AG09309 (cell line): ENCODE results near the gene TMEM139.

Experiments used
- DNase-seq: peaks from one replicate; pipeline ENCODE4 v3.0.0-alpha.2; 2010; ENCODE audit warnings: low read depth
- H3K4me3 ChIP-seq: 2 replicates; pipeline ENCODE4 v1.5.1; 2011; ENCODE audit warnings: mild to moderate bottlenecking, low read depth, low read length, moderate library complexity; ENCODE audit not compliant: control insufficient read depth
- TF ChIP-seq, protein P1 (sequence below): IDR thresholded peaks from 2 replicates; pipeline ENCODE4 v1.5.1; 2011; ENCODE audit warnings: mild to moderate bottlenecking, low read depth, low read length, inconsistent platforms; ENCODE audit not compliant: insufficient read depth, control insufficient read depth; ENCODE audit errors: missing control alignments

TMEM139 gene

DNA sequence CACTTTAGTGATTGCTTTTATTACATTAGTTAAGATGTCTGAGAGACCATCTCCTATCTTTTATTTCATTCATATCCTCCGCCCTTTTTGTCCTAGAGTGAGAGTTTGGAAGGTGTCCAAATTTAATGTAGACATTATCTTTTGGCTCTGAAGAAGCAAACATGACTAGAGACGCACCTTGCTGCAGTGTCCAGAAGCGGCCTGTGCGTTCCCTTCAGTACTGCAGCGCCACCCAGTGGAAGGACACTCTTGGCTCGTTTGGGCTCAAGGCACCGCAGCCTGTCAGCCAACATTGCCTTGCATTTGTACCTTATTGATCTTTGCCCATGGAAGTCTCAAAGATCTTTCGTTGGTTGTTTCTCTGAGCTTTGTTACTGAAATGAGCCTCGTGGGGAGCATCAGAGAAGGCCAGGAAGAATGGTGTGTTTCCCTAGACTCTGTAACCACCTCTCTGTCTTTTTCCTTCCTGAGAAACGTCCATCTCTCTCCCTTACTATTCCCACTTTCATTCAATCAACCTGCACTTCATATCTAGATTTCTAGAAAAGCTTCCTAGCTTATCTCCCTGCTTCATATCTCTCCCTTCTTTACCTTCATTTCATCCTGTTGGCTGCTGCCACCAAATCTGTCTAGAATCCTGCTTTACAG lies 20.8 kb downstream of the TMEM139 start:
- TF ChIP-seq, protein P1, sequence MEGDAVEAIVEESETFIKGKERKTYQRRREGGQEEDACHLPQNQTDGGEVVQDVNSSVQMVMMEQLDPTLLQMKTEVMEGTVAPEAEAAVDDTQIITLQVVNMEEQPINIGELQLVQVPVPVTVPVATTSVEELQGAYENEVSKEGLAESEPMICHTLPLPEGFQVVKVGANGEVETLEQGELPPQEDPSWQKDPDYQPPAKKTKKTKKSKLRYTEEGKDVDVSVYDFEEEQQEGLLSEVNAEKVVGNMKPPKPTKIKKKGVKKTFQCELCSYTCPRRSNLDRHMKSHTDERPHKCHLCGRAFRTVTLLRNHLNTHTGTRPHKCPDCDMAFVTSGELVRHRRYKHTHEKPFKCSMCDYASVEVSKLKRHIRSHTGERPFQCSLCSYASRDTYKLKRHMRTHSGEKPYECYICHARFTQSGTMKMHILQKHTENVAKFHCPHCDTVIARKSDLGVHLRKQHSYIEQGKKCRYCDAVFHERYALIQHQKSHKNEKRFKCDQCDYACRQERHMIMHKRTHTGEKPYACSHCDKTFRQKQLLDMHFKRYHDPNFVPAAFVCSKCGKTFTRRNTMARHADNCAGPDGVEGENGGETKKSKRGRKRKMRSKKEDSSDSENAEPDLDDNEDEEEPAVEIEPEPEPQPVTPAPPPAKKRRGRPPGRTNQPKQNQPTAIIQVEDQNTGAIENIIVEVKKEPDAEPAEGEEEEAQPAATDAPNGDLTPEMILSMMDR, result peak; percentile 73
- DNase-seq, result no peak
- no peak overlapping the region for H3K4me3 ChIP-seq

DNA sequence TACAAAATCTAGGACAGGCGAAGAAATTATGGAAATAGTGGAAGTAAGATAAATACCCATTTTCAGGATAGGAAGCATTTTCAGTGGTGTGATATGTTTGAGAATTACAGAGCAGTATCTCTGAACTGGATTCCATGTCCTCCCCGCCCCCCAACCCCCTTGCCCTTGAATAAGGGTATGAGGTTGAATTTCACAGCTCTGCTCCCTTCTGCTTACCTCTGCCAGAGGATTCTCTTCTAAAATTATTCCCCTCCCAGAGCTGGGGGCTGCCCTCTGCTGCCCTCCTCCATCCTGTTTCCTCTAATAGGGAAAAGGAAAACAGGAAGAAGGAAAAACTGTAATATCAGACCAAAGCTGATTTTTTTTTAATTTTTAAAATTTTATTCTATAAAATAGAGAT lies 23.9 kb downstream of the TMEM139 start:
- DNase-seq, result no peak
- TF ChIP-seq, protein P1, result no peak
- H3K4me3 ChIP-seq, result no peak overlapping the region

DNA sequence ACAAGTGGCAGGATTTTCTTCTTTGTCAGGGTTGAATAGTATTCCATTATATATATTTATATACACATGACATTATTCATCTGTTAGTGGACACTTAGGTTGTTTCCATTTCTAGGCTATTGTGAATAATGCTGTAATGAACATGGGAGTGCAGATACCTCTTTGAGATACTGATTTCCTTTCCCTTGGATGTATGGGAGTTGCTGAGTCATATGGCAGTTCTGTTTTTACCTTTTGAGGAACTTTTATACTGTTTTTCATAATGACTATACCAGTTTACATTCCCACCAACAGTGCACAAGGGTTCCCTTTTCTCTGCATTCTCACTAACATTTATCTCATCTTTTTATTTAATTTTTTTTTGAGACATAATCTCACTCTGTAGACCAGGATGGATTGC lies 29.4 kb downstream of the TMEM139 start:
- no peak for DNase-seq
- no peak overlapping the region for H3K4me3 ChIP-seq
- TF ChIP-seq, protein P1, result no peak

DNA sequence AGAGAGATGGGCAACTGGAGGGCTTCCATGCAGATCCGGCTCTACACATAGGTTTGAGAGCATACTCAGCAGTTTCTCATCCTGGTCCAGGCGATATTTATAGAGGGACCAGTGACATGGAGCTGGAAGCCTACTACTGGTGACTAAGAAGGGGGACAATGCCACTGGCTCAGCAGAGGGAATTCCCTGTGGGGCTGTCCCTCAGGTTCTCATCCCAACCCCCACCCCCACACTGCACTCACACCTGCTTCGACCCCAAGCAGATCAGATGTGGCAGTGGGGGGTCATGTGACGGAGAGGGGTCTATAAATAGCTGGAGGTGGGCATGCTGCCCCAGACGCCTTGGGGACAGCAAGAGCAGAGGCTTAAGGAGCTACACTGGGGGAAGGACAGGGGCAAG lies 31.0 kb downstream of the TMEM139 start, which contains the start of gene CLCN1:
CLCN1 (plus strand) TSS at position 336 of the 400 bp plus-strand sequence. CDS start 102 bp downstream, outside the sequence.
- no peak for DNase-seq
- no peak within 1 kb of the TSS for H3K4me3 ChIP-seq
- TF ChIP-seq, protein P1, result no peak

DNA sequence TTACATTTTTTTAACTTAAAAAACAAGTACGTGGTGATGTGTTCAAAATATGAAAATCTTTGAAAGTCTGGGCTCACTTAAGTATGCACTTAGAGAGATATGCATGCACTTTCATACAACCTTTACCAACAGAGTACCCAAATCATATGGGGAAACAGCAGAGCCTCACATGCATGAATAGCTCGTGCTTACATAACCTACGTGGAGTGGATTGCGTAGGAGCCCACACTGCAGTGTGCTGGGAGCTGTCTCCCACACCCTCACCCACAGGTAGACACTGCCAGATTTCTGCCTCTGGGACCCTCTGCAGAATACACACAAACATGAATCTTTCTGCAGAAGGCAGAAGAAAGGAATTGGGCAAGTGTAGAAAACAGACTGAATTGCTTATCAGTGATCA lies 31.7 kb downstream of the TMEM139 start:
- TF ChIP-seq, protein P1, result no peak
- no peak for DNase-seq
- H3K4me3 ChIP-seq, result no peak overlapping the region

DNA sequence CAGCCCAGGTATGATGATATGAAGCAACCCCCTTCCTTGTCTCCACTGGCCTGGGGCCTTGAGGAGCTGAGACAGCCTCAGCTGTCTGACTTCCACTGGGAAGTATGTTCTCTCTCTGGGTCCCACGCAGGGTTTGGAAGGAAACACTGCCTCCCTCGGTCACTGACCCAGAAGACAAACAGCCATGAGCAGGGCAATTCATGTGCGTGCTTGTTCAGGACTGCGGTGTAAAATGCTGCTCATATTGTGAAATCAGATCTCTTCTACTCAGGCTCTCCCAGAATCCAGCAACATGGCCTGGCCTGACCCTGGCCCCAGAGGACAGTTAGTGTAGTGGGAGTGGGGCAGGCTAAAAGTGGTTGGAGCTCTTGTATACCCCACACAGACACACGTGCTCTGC lies 33.9 kb downstream of the TMEM139 start:
- no peak for DNase-seq
- no peak overlapping the region for H3K4me3 ChIP-seq
- TF ChIP-seq, protein P1, result no peak
